IgD-negative memory B cell (primary cell): Measurements from ENCODE around the gene ENTREP1. TPM values are rescaled to one million over a fixed set of nuclear protein-coding genes. Genes with fewer than 3 reads are reported as not detected.
"Not testable (repeated sequence)": the region's sequence is repeated elsewhere in the genome, so short reads cannot be mapped to it uniquely, and the experiment has no call there.

Source experiments
- H3K27ac Mint-ChIP-seq, 3 donors: one replicate each; pipeline ENCODE4 v1.8.0; 2020 to 2022; ENCODE audit warnings: mild to moderate bottlenecking in 3 of 3, mixed read lengths in 3 of 3, moderate library complexity in 1 of 3
- H3K27me3 Mint-ChIP-seq: one replicate; pipeline ENCODE4 v1.8.0; 2021; ENCODE audit warnings: mixed read lengths
- H3K36me3 Mint-ChIP-seq: one replicate; pipeline ENCODE4 v1.8.0; 2020; ENCODE audit warnings: mild to moderate bottlenecking, mixed read lengths
- H3K4me1 Mint-ChIP-seq, 3 donors: one replicate each; pipeline ENCODE4 v1.8.0; 2020 to 2022; ENCODE audit warnings: mixed read lengths in 3 of 3, mild to moderate bottlenecking in 1 of 3
- H3K4me3 Mint-ChIP-seq, 4 donors: one replicate each; pipeline ENCODE4 v1.8.0; 2020 to 2022; ENCODE audit warnings: mild to moderate bottlenecking in 4 of 4, mixed read lengths in 4 of 4, moderate library complexity in 3 of 4
- H3K9me3 Mint-ChIP-seq, 3 donors: one replicate each; pipeline ENCODE4 v1.8.0; 2020 to 2021; ENCODE audit warnings: mixed read lengths in 3 of 3, mild to moderate bottlenecking in 1 of 3
- polyA plus RNA-seq: library from polyadenylated mRNA; unstranded; fragments of 300-500 nt; fragmentation: Illumina TruSeq; gene quantifications from one replicate; pipeline ENCODE4 v1.2.3, GENCODE V29; 2021

ENTREP1 gene
- polyA plus RNA-seq, 1 donor from 2014 or later: not detected

DNA sequence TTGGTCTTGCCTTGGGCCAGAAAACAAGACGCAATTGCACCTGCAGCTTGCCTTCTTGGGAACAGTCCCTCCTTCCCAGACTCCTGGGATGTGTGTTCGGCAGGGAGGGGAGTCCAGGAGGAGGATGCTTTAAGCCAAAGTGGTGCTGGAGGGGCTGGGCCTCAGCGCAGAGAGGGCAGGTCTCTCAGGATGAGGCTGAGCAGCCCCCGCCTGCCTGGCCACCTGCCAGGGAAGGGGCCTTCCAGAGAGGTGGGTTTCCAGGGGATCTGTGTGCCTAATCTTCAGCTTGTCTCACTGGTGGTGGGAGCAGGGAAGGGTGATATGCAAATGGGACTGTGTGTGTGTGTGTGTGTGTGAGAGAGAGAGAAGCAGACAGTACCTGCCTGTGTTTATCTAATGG is 105.2 kb downstream of the ENTREP1 start:
- H3K27me3 Mint-ChIP-seq: peaks cover 2% of the 10 kb centered on the region

GRCh38 chr9:69431203-69431602 is 106.2 kb downstream of the ENTREP1 start:
- Mint-ChIP-seq H3K36me3 (no peaks in the 10 kb centered on the region), H3K4me1 (no peaks in the 10 kb centered on the region), H3K27ac (no peak overlapping the region), H3K4me3 (no peak overlapping the region), H3K27me3 (peaks cover 2% of the 10 kb centered on the region), H3K9me3 (no peaks in the 10 kb centered on the region)

More for the DNA sequence above, 105.2 kb downstream of the ENTREP1 start:
- H3K4me1 Mint-ChIP-seq: peaks cover 0 to 2% (median 0%) of the 10 kb centered on the region in 3 donors
- H3K36me3 Mint-ChIP-seq: no peaks in the 10 kb centered on the region
- H3K9me3 Mint-ChIP-seq: no peaks in the 10 kb centered on the region
- no peak overlapping the region for H3K4me3 Mint-ChIP-seq
- no peak overlapping the region for H3K27ac Mint-ChIP-seq

GRCh38 chr9:69431777-69432176 is 106.8 kb downstream of the ENTREP1 start:
- Mint-ChIP-seq H3K27me3 (peaks cover 2% of the 10 kb centered on the region), H3K9me3 (no peaks in the 10 kb centered on the region), H3K36me3 (no peaks in the 10 kb centered on the region), H3K4me3 (no peak overlapping the region), H3K4me1 (no peaks in the 10 kb centered on the region), H3K27ac (no peak overlapping the region)

GRCh38 chr9:69432623-69433022 is 107.6 kb downstream of the ENTREP1 start:
- Mint-ChIP-seq H3K27me3 (no peaks in the 10 kb centered on the region), H3K36me3 (no peaks in the 10 kb centered on the region), H3K9me3 (no peaks in the 10 kb centered on the region), H3K4me1 (no peaks in the 10 kb centered on the region), H3K27ac (no peak overlapping the region), H3K4me3 (no peak overlapping the region)

DNA sequence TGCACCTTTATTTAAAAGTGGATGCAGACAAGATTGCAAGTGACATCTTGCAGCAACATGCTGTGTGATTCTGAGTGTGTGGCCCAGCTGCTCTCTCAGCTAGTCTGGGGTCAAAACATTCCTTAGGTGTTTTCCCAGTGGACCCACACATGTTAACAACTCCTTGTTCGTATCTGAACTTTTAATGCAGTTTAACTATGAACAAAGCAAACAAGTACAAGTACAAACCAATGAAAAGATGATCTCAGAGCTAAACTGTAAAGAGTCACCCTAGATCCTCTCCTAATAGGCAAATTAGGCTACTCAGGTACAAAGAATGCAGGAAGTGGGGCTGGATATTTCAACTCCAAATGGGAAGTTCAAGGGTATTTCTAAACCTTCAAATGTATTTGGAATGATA is 108.4 kb downstream of the ENTREP1 start:
- Mint-ChIP-seq H3K4me3 (no peak overlapping the region), H3K27ac (no peak overlapping the region), H3K36me3 (no peaks in the 10 kb centered on the region), H3K9me3 (no peaks in the 10 kb centered on the region), H3K4me1 (no peaks in the 10 kb centered on the region), H3K27me3 (no peaks in the 10 kb centered on the region)

DNA sequence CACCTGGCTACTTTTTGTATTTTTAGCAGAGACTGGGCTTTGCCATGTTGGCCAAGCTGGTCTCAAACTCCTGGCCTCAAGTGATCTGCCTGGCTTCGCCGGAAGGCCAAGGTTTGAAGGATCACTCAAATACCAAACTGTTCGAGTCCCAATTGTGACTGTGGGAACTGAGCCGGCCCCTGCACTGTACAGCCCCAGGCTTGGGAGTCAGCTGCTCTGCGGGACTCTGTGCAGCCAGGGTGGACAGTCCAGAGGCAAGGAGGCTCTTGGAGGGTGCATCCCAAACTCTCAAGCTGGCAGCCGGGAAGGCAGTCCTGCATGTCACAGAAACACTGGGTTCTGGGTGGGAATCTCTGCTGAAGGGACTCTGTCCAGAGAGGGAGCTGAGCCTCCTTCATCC is 109.0 kb downstream of the ENTREP1 start:
- Mint-ChIP-seq H3K4me1 (no peaks in the 10 kb centered on the region), H3K4me3 (no peak overlapping the region), H3K27me3 (no peaks in the 10 kb centered on the region), H3K36me3 (no peaks in the 10 kb centered on the region), H3K27ac (no peak overlapping the region), H3K9me3 (no peaks in the 10 kb centered on the region)

DNA sequence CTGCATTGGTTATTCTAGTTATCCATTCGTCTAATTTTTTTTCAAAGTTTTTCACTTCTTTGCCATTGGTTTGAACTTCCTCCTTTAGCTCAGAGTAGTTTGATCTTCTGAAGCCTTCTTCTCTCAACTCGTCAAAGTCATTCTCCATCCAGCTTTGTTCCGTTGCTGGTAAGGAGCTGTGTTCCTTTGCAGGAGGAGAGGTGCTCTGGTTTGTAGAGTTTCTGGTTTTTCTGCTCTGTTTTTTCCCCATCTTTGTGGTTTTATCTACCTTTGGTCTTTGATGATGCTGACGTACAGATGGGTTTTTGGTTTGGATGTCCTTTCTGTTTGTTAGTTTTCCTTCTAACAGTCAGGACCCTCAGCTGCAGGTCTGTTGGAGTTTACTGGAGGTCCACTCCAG is 114.6 kb downstream of the ENTREP1 start:
- not testable (repeated sequence) for H3K4me3 Mint-ChIP-seq, H3K36me3 Mint-ChIP-seq, H3K27me3 Mint-ChIP-seq, H3K4me1 Mint-ChIP-seq, H3K27ac Mint-ChIP-seq, H3K9me3 Mint-ChIP-seq

DNA sequence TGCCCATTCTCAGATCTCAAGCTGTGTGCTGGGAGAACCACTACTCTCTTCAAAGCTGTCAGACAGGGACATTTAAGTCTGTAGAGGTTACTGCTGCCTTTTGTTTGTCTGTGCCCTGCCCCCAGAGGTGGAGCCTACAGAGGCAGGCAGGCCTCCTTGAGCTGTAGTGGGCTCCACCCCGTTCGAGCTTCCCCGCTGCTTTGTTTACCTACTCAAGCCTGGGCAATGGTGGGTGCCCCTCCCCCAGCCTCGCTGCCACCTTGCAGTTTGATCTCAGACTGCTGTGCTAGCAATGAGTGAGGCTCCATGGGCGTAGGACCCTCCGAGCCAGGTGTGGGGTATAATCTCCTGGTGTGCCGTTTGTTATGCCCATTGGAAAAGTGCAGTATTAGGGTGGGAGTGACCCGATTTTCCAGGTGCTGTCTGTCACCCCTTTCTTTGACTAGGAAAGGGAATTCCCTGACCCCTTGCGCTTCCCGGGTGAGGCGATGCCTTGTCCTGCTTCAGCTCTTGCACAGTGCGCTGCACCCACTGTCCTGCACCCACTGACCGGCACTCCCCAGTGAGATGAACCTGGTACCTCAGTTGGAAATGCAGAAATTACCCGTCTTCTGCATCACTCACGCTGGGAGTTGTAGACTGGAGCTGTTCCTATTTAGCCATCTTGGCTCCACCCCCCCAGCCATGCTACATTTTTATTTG is 115.4 kb downstream of the ENTREP1 start:
- H3K36me3 Mint-ChIP-seq, H3K4me1 Mint-ChIP-seq, H3K4me3 Mint-ChIP-seq, H3K27me3 Mint-ChIP-seq, H3K9me3 Mint-ChIP-seq, H3K27ac Mint-ChIP-seq: not testable (repeated sequence)

Other genes with a start within 250 kb of the ENTREP1 start
- gene TJP2, start 150.9 kb upstream of the ENTREP1 start, polyA plus RNA-seq: 0.81 TPM